Measurements from ENCODE around the gene AKAP13.
"Not testable (repeated sequence)": the region's sequence is repeated elsewhere in the genome, so short reads cannot be mapped to it uniquely, and the experiment has no call there.

AKAP13 gene

GRCh38 chr15:85530079-85530478, 149.7 kb downstream of the AKAP13 start:
- in situ Hi-C loops (cut with HindIII; ENCODE audit: low sequenced_read_pairs), result no loop called here
- no peak for DNase-seq (ENCODE audit: low read depth)
- no peak for TF ChIP-seq CTCF (IDR thresholded peaks at IDR 0.05; ENCODE audit: low read depth, low read length, missing control alignments)
- H3K4me3 ChIP-seq (ENCODE audit: low read depth, low read length), result no peak overlapping the region

GRCh38 chr15:85531083-85531482, 150.7 kb downstream of the AKAP13 start:
- DNase-seq (ENCODE audit: low read depth), result no peak
- TF ChIP-seq CTCF (IDR thresholded peaks at IDR 0.05; ENCODE audit: low read depth, low read length, missing control alignments), result no peak
- no peak overlapping the region for H3K4me3 ChIP-seq (ENCODE audit: low read depth, low read length)
- in situ Hi-C loops (cut with HindIII; ENCODE audit: low sequenced_read_pairs), result no loop called here

- no peak for DNase-seq (ENCODE audit: low read depth)
- H3K4me3 ChIP-seq (ENCODE audit: low read depth, low read length), result no peak overlapping the region
- no peak for TF ChIP-seq CTCF (IDR thresholded peaks at IDR 0.05; ENCODE audit: low read depth, low read length, missing control alignments)
- in situ Hi-C loops (cut with HindIII; ENCODE audit: low sequenced_read_pairs), result no loop called here
Observed at GRCh38 chr15:85532689-85533088, 152.3 kb downstream of the AKAP13 start.

GRCh38 chr15:85534031-85534430, 153.6 kb downstream of the AKAP13 start:
- in situ Hi-C loops (cut with HindIII; ENCODE audit: low sequenced_read_pairs), result no loop called here
- no peak overlapping the region for H3K4me3 ChIP-seq (ENCODE audit: low read depth, low read length)
- no peak for DNase-seq (ENCODE audit: low read depth)
- no peak for TF ChIP-seq CTCF (IDR thresholded peaks at IDR 0.05; ENCODE audit: low read depth, low read length, missing control alignments)

- H3K4me3 ChIP-seq (ENCODE audit: low read depth, low read length); DNase-seq (ENCODE audit: low read depth): not testable (repeated sequence)
- in situ Hi-C loops (cut with HindIII; ENCODE audit: low sequenced_read_pairs), result loop anchor here (5.0 kb wide), 1 partner anchor 38 kb away; no protein-coding TSS in a partner anchor
Observed at GRCh38 chr15:85535533-85536330, 155.3 kb downstream of the AKAP13 start.

- in situ Hi-C loops (cut with HindIII; ENCODE audit: low sequenced_read_pairs), result loop anchor here (5.0 kb wide), 1 partner anchor 39 kb away; no protein-coding TSS in a partner anchor
- no peak overlapping the region for H3K4me3 ChIP-seq (ENCODE audit: low read depth, low read length)
- TF ChIP-seq CTCF (IDR thresholded peaks at IDR 0.05; ENCODE audit: low read depth, low read length, missing control alignments), result no peak
- DNase-seq (ENCODE audit: low read depth), result no peak
Observed at GRCh38 chr15:85536341-85536740, 155.9 kb downstream of the AKAP13 start.

GRCh38 chr15:85539491-85539890, 159.1 kb downstream of the AKAP13 start:
- DNase-seq (ENCODE audit: low read depth), result no peak
- in situ Hi-C loops (cut with HindIII; ENCODE audit: low sequenced_read_pairs), result loop anchor here (5.0 kb wide), 1 partner anchor 42 kb away; no protein-coding TSS in a partner anchor
- TF ChIP-seq CTCF (IDR thresholded peaks at IDR 0.05; ENCODE audit: low read depth, low read length, missing control alignments), result no peak
- no peak overlapping the region for H3K4me3 ChIP-seq (ENCODE audit: low read depth, low read length)
